CD4-positive, alpha-beta T cell (primary cell): ENCODE results near the gene GPC4. TPM values are rescaled to one million over a fixed set of nuclear protein-coding genes. Genes with fewer than 3 reads are reported as not detected.

Experiments
- ATAC-seq: fragments of 200-7000 bp; cut with Tn5 transposase; one replicate; pipeline ENCODE4 v1.10.0; 2022; ENCODE audit warnings: mild to moderate bottlenecking; ENCODE audit not compliant: poor library complexity
- CTCF ChIA-PET: fragments of 350-600 bp; sonication (Branson Sonifier 250); formaldehyde crosslinking; loops from one replicate; lab custom pipeline; 2021; ENCODE audit warnings: antibody characterized with exemption, inconsistent platforms; lab: Charles Lee
- POLR2A ChIA-PET: fragments of 350-600 bp; sonication (Branson Sonifier 250); formaldehyde crosslinking; loops from one replicate; lab custom pipeline; 2021; ENCODE audit warnings: antibody characterized with exemption, inconsistent platforms; lab: Charles Lee
- DNase-seq, 14 experiments: peaks; one replicate each; pipeline ENCODE4 v3.0.0-alpha.2; 2013 to 2020; ENCODE audit warnings: mixed read lengths in 2 of 14
- H3K27ac ChIP-seq, 2 donors: one replicate each; pipeline versions ENCODE4 v1.5.1 to v1.7.0; 2013; ENCODE audit warnings: low read length in 2 of 2, low read depth in 1 of 2, mild to moderate bottlenecking in 1 of 2
- H3K27me3 ChIP-seq, 2 experiments: 1 replicate in 1 of 2; 2 replicates in 1 of 2; pipeline versions ENCODE4 v1.6.1 to v1.7.0; 2013; ENCODE audit warnings: low read length in 2 of 2, control low read depth in 1 of 2, mild to moderate bottlenecking in 1 of 2, moderate library complexity in 1 of 2; ENCODE audit not compliant: insufficient read depth in 2 of 2, control insufficient read depth in 1 of 2
- H3K36me3 ChIP-seq: one replicate; pipeline ENCODE4 v1.6.1; 2013; ENCODE audit warnings: low read length, control low read depth; ENCODE audit not compliant: insufficient read depth
- H3K4me1 ChIP-seq: one replicate; pipeline ENCODE4 v1.6.1; 2013; ENCODE audit warnings: low read length, control low read depth; ENCODE audit not compliant: insufficient read depth
- H3K4me3 ChIP-seq: one replicate; pipeline ENCODE4 v1.5.1; 2013; ENCODE audit warnings: mild to moderate bottlenecking, low read length, moderate library complexity
- H3K9me3 ChIP-seq, 2 experiments: 1 replicate in 1 of 2; 2 replicates in 1 of 2; pipeline versions ENCODE4 v1.6.1 to v1.7.0; 2013; ENCODE audit warnings: low read length in 2 of 2, mild to moderate bottlenecking in 2 of 2, control low read depth in 1 of 2, moderate library complexity in 1 of 2; ENCODE audit not compliant: control insufficient read depth in 1 of 2, insufficient read depth in 1 of 2
- H3K27ac Mint-ChIP-seq: one replicate; pipeline ENCODE4 v1.8.0; 2020; ENCODE audit warnings: mixed read lengths
- H3K27me3 Mint-ChIP-seq: one replicate; pipeline ENCODE4 v1.8.0; 2021; ENCODE audit warnings: mixed read lengths
- H3K36me3 Mint-ChIP-seq: one replicate; pipeline ENCODE4 v1.8.0; 2021; ENCODE audit warnings: low read depth, mixed read lengths
- H3K4me1 Mint-ChIP-seq: one replicate; pipeline ENCODE4 v1.8.0; 2021; ENCODE audit warnings: low read depth, mixed read lengths
- H3K4me3 Mint-ChIP-seq: one replicate; pipeline ENCODE4 v1.8.0; 2020; ENCODE audit warnings: mild to moderate bottlenecking, mixed read lengths
- H3K9me3 Mint-ChIP-seq: one replicate; pipeline ENCODE4 v1.8.0; 2020; ENCODE audit warnings: mixed read lengths
- CTCF ChIP-seq: fragments of 200-600 bp; IDR thresholded peaks from one replicate; pipeline ENCODE4 v1.8.0; 2022; ENCODE audit warnings: antibody characterized with exemption, mild to moderate bottlenecking
- intact Hi-C, 2 experiments: fragments of 100-400 bp; cut with DNase I in 1 of 2; cut with micrococcal nuclease in 1 of 2; formaldehyde crosslinking; loops; one replicate each; pipeline versions ENCODE4 v1.15.1 to v1.9.0; 2023 to 2025; cut with DNase I, micrococcal nuclease
- total RNA-seq, 174 experiments: library from RNA in 2 of 174; stranded (reverse) in 2 of 174; gene quantifications; one replicate each; pipeline ENCODE4 v1.2.3 and lab custom pipeline; 2021 to 2026

Gene GPC4
- total RNA-seq, 2 experiments from 2014 or later, result not detected

- Mint-ChIP-seq H3K4me1 (no peaks in the 10 kb centered on the region), H3K27me3 (peaks cover 9% of the 10 kb centered on the region), H3K9me3 (no peaks in the 10 kb centered on the region), H3K4me3 (no peak overlapping the region), H3K27ac (no peak overlapping the region), H3K36me3 (no peaks in the 10 kb centered on the region)
- POLR2A ChIA-PET, result no interaction called here
- intact Hi-C loops, result no loop called here
- no peaks in the 10 kb centered on the region for H3K9me3 ChIP-seq
- CTCF ChIA-PET, result no interaction called here
- no peak for ATAC-seq
- H3K27ac ChIP-seq, result no peak overlapping the region
- H3K4me3 ChIP-seq, result no peak overlapping the region
- TF ChIP-seq CTCF, result no peak
- no peaks in the 10 kb centered on the region for H3K36me3 ChIP-seq
- H3K4me1 ChIP-seq, result no peaks in the 10 kb centered on the region
- no peak for DNase-seq
- H3K27me3 ChIP-seq, result no peaks in the 10 kb centered on the region
Observed at GRCh38 chrX:133405498-133406185, 9.6 kb downstream of the GPC4 start.

GRCh38 chrX:133403984-133404383 is 11.3 kb downstream of the GPC4 start:
- ChIA-PET CTCF (no interaction called here), POLR2A (interaction anchor here (0.6 kb wide), 1 partner anchor 257 kb away, joined by 3 read pairs; no protein-coding TSS in a partner anchor)
- Histone ChIP-seq H3K27me3 (no peaks in the 10 kb centered on the region), H3K4me3 (no peak overlapping the region), H3K9me3 (no peaks in the 10 kb centered on the region), H3K4me1 (no peaks in the 10 kb centered on the region), H3K36me3 (no peaks in the 10 kb centered on the region), H3K27ac (no peak overlapping the region)
- Mint-ChIP-seq H3K27ac (no peak overlapping the region), H3K36me3 (no peaks in the 10 kb centered on the region), H3K4me3 (no peak overlapping the region), H3K9me3 (no peaks in the 10 kb centered on the region), H3K4me1 (no peaks in the 10 kb centered on the region), H3K27me3 (no peaks in the 10 kb centered on the region)
- DNase-seq (no peak), ATAC-seq (no peak)
- no peak for TF ChIP-seq CTCF
- intact Hi-C loops, result no loop called here

GRCh38 chrX:133402830-133403625 is 12.3 kb downstream of the GPC4 start:
- Histone ChIP-seq H3K4me1 (no peaks in the 10 kb centered on the region), H3K27ac (no peak overlapping the region), H3K4me3 (no peak overlapping the region), H3K36me3 (no peaks in the 10 kb centered on the region), H3K27me3 (no peaks in the 10 kb centered on the region), H3K9me3 (no peaks in the 10 kb centered on the region)
- H3K27ac Mint-ChIP-seq, result no peak overlapping the region
- CTCF ChIA-PET, result no interaction called here
- no peaks in the 10 kb centered on the region for H3K9me3 Mint-ChIP-seq
- no peaks in the 10 kb centered on the region for H3K36me3 Mint-ChIP-seq
- no peaks in the 10 kb centered on the region for H3K4me1 Mint-ChIP-seq
- DNase-seq (no peak), ATAC-seq (no peak)
- no peak overlapping the region for H3K4me3 Mint-ChIP-seq
- POLR2A ChIA-PET, result interaction anchor here (0.7 kb wide), 1 partner anchor 13 kb away, joined by 3 read pairs; no protein-coding TSS in a partner anchor
- H3K27me3 Mint-ChIP-seq, result no peaks in the 10 kb centered on the region
- intact Hi-C loops, result no loop called here
- no peak for TF ChIP-seq CTCF
